Left kidney (tissue), 2 donors: ENCODE data around the gene MAML2. TPM values are rescaled to one million over a fixed set of nuclear protein-coding genes. Genes with fewer than 3 reads are reported as not detected.

Experiments
- DNase-seq: peaks from one replicate; pipeline ENCODE4 v3.0.0-alpha.2; 2013
- polyA plus RNA-seq: library from polyadenylated mRNA; unstranded; fragments of 120-200 nt; gene quantifications from one replicate; pipeline ENCODE4 v1.2.1, GENCODE V29; 2013; ENCODE audit not compliant: insufficient read length

Gene MAML2
- polyA plus RNA-seq, 1 donor = 31.7 TPM

DNA sequence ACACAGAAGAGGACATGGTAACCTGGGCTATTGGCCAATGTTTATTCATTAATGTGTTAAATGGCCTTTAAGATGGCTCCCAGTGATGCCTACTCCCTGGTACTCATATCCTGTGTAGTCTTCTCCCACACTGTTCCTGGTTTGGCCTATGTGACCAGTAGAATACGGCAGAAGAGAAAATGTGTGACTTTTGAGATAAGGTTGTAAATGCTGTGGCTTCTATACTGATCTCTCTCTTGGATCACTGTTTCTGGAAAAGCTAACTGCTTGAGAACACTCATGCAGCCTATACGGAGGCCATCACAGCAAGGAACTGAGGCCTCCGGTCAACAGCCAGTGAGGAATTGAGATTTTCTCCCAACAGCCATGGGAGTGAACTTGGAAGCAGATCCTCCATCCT lies 24.1 kb downstream of the MAML2 start:
- DNase-seq = no peak

DNA sequence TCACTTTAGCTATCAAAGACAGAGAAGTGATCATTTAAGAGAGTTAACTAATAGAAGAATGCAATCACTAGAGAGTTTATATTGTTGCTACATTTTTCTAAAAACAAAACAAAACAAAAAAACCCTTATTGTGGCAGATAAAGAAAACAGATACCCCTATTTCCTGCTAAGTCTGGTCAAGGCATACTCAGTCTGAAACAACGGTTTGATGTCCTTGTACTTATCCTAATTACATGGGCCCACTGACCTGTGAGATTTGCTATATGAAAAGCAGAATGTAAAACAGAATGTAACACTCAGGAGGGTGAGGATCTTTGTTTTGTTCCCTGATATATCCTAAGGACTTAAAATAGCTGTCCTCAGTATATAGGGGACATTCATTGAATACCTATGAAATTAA lies 24.6 kb downstream of the MAML2 start:
- DNase-seq = no peak

DNA sequence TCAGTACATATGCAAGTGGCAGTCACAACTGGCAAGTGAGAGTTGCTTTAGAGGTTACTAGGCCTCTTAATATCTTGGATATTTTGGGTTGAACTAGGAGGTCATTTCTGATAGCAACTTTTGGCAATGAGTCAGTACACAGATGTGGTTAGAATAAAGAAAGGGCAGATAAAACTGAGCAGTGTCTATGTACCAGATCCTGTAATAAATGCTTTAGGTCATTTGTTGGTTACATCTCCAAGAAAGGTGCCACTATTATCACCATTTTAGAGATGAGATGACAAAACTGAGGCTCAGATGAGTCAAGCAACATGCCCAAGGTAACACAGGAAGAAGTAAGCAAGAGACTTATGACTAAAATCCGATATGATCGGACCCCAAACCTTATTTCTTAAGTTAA lies 25.0 kb downstream of the MAML2 start:
- DNase-seq = no peak

DNA sequence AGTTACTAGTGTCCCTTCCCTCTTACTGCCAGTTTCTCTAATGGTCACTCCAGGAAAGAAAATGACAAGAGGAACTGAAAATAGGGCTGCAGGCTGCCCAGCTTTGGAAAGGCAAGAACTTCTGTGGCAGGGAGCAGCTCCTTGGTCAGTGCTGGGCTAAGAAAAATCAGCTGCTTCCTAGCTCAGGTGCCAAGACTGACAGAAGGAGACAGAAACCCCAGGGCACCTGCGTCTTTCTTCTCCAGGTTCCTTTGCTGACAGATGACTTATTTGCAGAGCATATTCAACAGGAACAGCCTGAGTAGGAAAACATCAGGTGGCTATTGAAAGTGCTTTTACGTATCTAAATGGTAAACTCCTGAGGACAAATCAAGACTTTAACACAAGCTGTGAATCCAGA lies 25.4 kb downstream of the MAML2 start:
- no peak for DNase-seq

DNA sequence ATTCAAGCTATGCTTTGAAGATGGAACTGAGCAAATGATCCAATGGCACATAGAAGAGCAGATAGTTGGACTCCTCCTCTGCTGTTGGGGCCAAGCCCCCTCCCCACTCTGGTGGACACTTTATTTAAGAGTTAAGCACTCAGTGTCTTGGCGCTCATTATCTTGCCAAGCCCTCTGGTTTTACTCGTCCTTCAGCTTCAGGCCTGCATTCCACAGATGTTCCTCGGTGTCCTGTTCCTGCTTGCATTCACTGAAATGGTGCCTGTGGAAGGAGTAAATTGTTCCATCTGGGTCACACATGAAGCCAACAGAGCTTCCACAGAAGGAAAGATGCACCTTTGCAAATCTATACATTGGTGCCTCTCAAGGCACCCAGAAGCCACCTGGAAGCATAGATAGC lies 26.1 kb downstream of the MAML2 start:
- DNase-seq = no peak

DNA sequence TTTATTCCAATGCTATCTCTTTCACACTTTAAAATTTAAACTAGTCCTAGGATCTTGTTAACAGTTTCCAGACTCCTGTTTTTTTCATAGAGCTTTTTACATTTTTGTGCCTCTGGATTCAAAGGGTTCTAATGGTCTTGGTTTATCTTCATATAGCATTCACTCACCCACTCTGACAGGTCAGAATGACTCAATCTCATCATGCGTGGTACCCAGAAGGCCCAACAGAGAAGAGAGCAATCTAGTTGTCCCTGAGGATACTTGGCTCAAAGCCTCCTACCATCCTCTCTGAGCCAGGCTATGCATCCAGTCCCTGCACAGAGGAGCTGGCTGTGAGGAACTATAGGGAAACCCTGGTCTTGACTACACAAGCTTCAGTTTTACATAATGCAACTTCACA lies 27.5 kb downstream of the MAML2 start:
- DNase-seq = no peak

- DNase-seq = no peak
Observed at GRCh38 chr11:96314326-96315020, 28.5 kb downstream of the MAML2 start.

DNA sequence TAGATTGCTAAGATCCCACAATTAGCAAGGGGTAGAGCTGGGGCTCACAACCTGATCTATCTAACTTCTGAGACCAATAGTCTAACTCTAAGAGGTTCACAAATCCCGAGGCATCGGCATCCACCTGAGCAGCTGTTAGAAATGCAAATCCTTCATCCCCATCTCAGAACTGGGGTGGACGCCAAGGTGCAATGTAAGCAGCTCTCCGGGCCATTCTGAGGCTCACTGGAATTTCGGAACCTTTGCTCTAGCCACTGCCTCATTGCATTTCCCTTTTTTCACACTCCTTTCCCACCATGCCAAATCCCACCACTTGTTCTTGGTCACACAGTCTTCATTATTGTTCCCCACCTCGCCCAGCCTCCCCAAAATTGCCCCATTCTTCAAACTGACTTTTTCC lies 29.8 kb downstream of the MAML2 start:
- DNase-seq = no peak

- no peak for DNase-seq
Observed at GRCh38 chr11:96311120-96311568, 31.9 kb downstream of the MAML2 start.

DNA sequence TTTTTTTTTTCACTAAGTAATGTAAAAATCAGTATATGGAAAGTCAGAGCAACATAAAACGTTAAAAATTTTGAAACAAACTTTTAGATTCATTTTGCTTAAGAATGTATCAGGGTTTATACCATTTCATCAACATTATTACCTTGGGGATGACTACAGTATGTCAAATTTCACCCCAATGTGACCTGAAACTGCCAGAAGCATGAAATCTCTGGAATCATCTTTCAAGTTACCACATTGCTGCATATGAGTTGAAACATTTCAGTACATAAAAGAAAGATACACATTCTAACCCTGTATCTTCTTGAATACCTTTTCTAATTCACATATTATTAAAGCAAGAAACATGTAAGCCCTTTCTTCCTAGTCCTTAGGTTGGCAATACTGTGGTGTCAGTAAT lies 32.8 kb downstream of the MAML2 start:
- DNase-seq = no peak

DNA sequence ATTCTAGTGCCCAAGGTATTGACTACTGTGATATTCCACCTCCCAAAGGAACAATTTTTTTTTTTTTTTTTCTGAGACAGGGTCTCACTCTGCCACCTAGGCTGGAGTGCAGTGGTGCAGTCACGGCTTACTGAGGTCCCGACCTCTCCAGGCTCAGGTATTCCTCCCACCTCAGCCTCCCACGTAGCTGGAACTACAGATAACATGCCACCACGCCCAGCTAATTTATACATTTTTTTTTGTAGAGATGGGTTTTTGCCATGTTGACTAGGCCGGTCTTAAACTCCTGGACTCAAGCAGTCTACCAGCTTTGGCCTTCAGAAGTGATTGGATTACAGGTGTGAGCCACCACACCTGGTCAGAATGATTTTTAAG lies 33.4 kb downstream of the MAML2 start:
- DNase-seq = no peak

DNA sequence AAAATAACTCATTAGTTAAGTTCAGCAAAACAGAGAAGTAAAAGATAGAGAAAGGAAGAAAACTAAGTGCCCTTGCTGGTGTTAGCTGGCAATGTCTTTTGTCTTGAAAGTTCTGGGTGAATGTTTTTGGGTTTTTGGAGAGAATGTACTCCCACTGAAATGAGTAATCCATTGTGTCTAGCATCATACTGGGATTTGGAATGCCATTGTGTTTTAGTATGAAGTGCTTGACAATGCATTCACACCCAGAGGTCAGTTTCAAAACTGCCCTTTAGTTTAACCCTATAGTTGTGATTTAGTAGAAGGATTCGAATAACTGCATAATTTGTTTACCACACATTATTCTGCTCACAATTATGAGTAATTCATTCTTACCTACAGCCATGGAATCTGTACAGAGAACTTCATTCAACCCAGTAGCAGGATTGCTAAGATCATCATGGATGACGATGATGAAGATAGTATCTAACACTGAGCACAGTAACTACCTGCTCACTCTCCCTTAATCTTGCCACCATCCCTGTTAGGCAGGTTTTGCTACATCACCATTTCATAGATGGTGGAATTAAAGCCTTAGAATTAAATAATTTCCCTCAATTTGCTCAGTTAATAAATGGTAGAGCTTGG lies 33.9 kb downstream of the MAML2 start:
- no peak for DNase-seq

DNA sequence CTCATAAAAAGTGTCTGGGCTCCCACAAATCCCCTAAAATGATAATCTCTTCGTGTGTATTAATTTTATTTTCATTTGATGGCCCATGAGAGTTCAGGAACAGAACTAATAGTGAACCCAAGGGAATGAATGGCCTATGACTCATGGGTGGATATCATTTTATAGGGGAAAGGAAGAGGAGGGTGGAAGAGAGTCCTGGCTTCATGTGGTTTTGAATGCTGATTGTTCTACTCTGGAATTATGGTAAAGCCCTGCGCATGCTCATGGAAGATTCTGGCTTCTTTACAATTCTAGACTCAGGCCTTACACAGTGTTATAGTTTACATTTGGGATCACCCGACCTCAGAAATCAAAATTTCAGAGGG lies 35.2 kb downstream of the MAML2 start:
- no peak for DNase-seq

DNA sequence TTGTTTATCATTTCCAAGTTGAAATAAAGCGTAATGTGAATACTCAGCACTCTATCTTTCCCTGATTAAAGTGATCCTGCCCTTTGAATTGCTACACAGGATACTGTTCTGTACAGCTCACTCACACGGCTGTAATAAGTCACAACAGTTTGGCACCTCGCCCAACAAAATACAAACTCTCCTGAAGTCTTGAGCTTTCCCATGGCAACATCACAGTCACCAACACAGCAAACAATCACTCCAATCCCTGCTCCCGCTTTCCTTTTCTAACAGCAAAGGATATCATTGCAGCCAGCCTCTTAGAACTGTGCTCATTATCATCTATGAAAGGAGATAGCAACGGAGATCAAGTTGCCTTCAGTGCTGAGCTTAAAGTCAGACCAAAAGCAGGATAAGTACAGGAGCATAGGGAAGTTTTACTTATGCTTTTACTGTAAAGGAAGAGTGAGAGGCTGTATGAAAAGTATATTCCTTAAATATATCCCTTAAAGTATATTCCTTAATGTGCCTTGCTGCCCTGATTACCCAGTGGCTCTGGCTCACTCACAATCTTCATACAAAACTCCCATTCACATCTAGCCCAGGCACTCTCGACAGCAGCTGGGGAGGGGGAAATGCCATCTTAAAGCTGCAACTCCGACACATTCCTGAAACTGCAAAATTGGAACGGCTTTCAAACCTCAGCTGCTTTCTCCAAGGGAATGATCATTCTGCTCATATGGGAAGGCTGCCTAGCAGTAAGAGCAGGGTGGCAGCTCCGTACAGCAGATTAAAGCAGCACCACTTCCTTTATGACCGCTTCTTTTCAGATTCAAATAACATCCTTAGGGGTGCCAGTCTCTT lies 35.8 kb downstream of the MAML2 start:
- peak; percentile 99 for DNase-seq

DNA sequence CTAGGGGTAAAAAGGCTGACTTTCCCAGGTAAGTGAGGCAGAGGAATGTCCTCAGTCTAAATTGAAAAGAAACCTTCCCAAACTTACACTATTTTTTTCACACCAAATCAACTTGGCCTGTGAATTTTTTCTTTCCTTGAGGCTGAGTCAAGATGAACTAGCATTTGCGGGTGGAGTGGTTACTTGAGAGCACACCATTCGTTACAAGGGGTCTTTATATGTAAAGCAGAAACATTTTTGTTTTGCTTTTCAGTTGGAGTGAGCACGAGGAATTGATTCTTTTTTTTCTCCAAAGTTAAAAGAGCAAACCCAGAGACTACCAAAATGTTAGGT lies 36.4 kb downstream of the MAML2 start:
- no peak for DNase-seq

DNA sequence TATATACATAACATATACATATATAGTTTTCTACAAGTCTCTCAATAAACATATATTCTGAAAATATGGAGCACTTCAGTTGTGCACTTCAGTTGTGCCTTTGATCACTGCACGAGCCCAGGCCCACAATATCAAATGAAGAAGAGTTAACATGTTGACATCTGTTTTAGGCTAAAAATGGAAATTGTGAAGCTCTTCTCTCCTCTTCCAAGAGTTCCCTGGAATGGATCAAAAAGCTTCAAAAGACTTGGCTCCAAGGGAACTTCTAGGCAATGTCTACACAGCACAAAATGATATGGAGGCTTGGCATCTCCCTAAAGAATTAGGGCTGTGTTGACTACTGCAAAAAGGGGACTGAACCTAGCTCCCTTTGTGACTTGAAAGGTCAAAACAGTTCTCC lies 36.9 kb downstream of the MAML2 start:
- DNase-seq = no peak

DNA sequence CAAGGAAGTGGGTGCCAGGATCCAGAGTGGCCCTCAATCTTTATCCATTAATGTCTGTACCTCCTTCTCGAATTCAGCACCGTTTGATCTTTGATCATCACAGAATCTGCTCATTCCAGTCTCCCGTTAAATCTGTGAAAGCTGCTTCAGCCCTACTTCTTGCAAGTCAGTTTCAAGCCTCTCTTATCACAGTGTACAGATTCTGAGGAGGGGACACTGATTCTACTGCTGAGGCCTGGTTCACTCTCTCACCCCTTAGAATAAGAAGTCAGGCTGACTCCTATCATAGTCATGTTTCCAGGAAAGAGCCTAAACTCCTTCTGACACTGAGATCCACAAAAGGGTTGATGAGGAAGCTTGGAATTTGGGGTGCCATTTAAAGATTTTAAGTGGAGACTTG lies 39.0 kb downstream of the MAML2 start:
- DNase-seq = no peak

- DNase-seq = no peak
Observed at GRCh38 chr11:96303064-96303463, 39.9 kb downstream of the MAML2 start.

- no peak for DNase-seq
Observed at GRCh38 chr11:96301818-96302217, 41.2 kb downstream of the MAML2 start.

- no peak for DNase-seq
Observed at GRCh38 chr11:96299155-96299888, 43.7 kb downstream of the MAML2 start.

GRCh38 chr11:96295369-96295768 lies 47.6 kb downstream of the MAML2 start:
- no peak for DNase-seq

GRCh38 chr11:96294289-96294688 lies 48.7 kb downstream of the MAML2 start:
- DNase-seq = no peak

DNA sequence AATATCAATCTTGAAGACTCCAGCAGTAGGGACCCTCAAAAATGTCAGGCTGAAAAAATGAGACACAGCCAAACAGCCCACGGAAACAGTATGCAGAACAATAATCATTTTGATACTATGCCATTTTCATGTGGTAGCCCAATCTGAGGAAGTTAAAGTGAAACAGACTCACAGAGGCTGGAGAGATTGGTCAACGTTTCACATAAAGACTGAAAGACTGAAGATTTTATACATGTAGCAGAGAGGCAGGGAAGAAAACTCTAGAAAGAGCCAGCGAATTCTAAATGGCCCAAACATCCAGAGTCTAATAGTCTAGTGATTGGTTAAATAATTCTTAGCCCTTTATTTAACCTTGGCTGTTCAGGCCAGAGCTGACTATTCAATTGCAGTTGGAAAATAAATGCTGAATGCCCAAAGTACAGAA lies 49.4 kb downstream of the MAML2 start:
- DNase-seq = no peak
